H1 (cell line): ENCODE results near the gene ZNF3. TPM values are rescaled to one million over a fixed set of nuclear protein-coding genes. Genes with fewer than 3 reads are reported as not detected.

Experiments used
- CHD2 ChIP-seq: IDR thresholded peaks from 2 replicates; pipeline ENCODE4 v1.6.1; 2012; ENCODE audit warnings: low read length, improper control_type of control experiment
- CTBP2 ChIP-seq: IDR thresholded peaks from 2 replicates; pipeline ENCODE4 v1.7.0; 2011; ENCODE audit warnings: borderline replicate concordance, mild to moderate bottlenecking, moderate library complexity, mixed read lengths, low read length; ENCODE audit not compliant: insufficient read depth, insufficient read length
- EP300 ChIP-seq, 2 experiments: IDR thresholded peaks; 1 replicate in 1 of 2; 2 replicates in 1 of 2; pipeline ENCODE4 v1.6.1; 2011 to 2012; ENCODE audit warnings: low read depth in 2 of 2, low read length in 2 of 2, mild to moderate bottlenecking in 2 of 2, borderline replicate concordance in 1 of 2, inconsistent platforms in 1 of 2, moderate library complexity in 1 of 2
- GTF2F1 ChIP-seq: IDR thresholded peaks from 2 replicates; pipeline ENCODE4 v1.6.1; 2012; ENCODE audit warnings: low read depth, low read length, improper control_type of control experiment, borderline replicate concordance
- NRF1 ChIP-seq: IDR thresholded peaks from 2 replicates; pipeline ENCODE4 v1.6.1; 2011; ENCODE audit warnings: mild to moderate bottlenecking, low read depth, low read length, improper control_type of control experiment
- PHF8 ChIP-seq: fragments of 200-600 bp; sonication (generic); conservative IDR thresholded peaks from 2 replicates; pipeline ENCODE4 v1.7.1; 2012; ENCODE audit warnings: low read depth, mild to moderate bottlenecking, inconsistent platforms, low read length, moderate library complexity
- RFX5 ChIP-seq: IDR thresholded peaks from 2 replicates; pipeline ENCODE4 v1.6.1; 2011; ENCODE audit warnings: low read depth, low read length, improper control_type of control experiment, borderline replicate concordance
- SIN3A ChIP-seq, 2 experiments: IDR thresholded peaks in 1 of 2; conservative IDR thresholded peaks in 1 of 2; 2 replicates each; pipeline ENCODE4 v1.6.1; 2011 to 2012; ENCODE audit warnings: low read length in 2 of 2, improper control_type of control experiment in 1 of 2, low read depth in 1 of 2, mild to moderate bottlenecking in 1 of 2
- polyA plus RNA-seq, 7 experiments: library from polyadenylated mRNA; depleted of rRNA in 3 of 7; stranded (reverse) in 5 of 7; unstranded in 2 of 7; fragments of >200 nt in 5 of 7; fragments of 200-250 nt in 2 of 7; gene quantifications; 1 replicate in 5 of 7; 2 replicates in 1 of 7; 4 replicates in 1 of 7; pipeline versions ENCODE4 v1.2.1 to v1.2.3, GENCODE V29; 2011 to 2013; ENCODE audit warnings: missing spikeins in 2 of 7, mixed read lengths in 2 of 7
- total RNA-seq: library from RNA; stranded (reverse); fragmentation: NEBNext Ultra II Directional; extraction: Animal tissue kit (Norgen Biotek cat#: 25700); gene quantifications from 2 replicates; pipeline ENCODE4 v1.2.1, GENCODE V29; 2021

Gene ZNF3
- total and polyA plus RNA-seq, 2 of the 8 experiments (the other 6 are each of a cell fraction or from before 2014, with no cell fraction given) = 26.9 to 49.1 TPM

- TF ChIP-seq RFX5 (no peak), NRF1 (no peak), CTBP2 (no peak), CHD2 (no peak), EP300 (IDR thresholded peaks at IDR 0.05; ENCODE audit: borderline replicate concordance in 1 of 2, low read depth in 2 of 2, low read length in 2 of 2) (no peak), SIN3A (conservative IDR thresholded peaks at IDR 0.05 in 1 of 2, IDR thresholded peaks at IDR 0.05 in 1 of 2; ENCODE audit: low read depth in 1 of 2, low read length in 2 of 2) (no peak), GTF2F1 (no peak), PHF8 (no peak)
Observed at GRCh38 chr7:100120733-100121036, 39.2 kb upstream of the ZNF3 start (continued).
